Liver (tissue), 3 donors: ENCODE measurements around the gene ANG.

Experiments used
- RAD21 ChIP-seq, 2 donors: IDR thresholded peaks; 2 replicates each; pipeline ENCODE4 v1.6.1; 2016; ENCODE audit warnings: antibody characterized with exemption in 2 of 2, mild to moderate bottlenecking in 2 of 2
- SP1 ChIP-seq: IDR thresholded peaks from 2 replicates; pipeline ENCODE4 v1.6.1; 2018; ENCODE audit warnings: antibody characterized with exemption, mild to moderate bottlenecking
- TAF1 ChIP-seq: conservative IDR thresholded peaks from 2 replicates; pipeline ENCODE4 v1.6.1; 2016; ENCODE audit warnings: antibody characterized with exemption, mild to moderate bottlenecking
- TF ChIP-seq, protein P1 (sequence below): fragments of 150-350 bp; IDR thresholded peaks from 2 replicates; pipeline ENCODE4 v1.5.1; 2017; ENCODE audit warnings: improper control_type of control experiment, low read depth, low read length; ENCODE audit not compliant: missing input control
- TF ChIP-seq, protein P2 (sequence below): IDR thresholded peaks from 2 replicates; pipeline ENCODE4 v1.6.1; 2016; ENCODE audit warnings: antibody characterized with exemption, mild to moderate bottlenecking
- donor health status: healthy.
- donor health status: healthy.

DNA sequence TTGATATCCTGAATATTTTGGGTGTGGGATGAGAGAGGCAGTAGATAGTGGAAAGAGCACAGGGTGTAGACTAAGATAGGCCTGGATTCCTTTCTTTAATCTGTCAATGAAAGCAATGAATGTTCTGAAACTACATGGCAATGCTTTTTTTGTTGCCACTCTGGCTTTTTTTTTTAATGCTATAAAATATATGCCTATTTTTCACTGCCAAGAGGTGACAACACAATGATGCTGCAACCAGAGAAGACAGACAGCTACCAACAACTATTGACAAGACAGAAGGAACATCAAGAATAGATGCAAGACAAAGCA lies 9.4 kb downstream of the ANG start:
- TF ChIP-seq, protein P1, sequence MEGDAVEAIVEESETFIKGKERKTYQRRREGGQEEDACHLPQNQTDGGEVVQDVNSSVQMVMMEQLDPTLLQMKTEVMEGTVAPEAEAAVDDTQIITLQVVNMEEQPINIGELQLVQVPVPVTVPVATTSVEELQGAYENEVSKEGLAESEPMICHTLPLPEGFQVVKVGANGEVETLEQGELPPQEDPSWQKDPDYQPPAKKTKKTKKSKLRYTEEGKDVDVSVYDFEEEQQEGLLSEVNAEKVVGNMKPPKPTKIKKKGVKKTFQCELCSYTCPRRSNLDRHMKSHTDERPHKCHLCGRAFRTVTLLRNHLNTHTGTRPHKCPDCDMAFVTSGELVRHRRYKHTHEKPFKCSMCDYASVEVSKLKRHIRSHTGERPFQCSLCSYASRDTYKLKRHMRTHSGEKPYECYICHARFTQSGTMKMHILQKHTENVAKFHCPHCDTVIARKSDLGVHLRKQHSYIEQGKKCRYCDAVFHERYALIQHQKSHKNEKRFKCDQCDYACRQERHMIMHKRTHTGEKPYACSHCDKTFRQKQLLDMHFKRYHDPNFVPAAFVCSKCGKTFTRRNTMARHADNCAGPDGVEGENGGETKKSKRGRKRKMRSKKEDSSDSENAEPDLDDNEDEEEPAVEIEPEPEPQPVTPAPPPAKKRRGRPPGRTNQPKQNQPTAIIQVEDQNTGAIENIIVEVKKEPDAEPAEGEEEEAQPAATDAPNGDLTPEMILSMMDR = no peak
- TF ChIP-seq TAF1 (no peak), SP1 (no peak), RAD21 (IDR thresholded peaks at IDR 0.05) (no peak)
- TF ChIP-seq, protein P2, sequence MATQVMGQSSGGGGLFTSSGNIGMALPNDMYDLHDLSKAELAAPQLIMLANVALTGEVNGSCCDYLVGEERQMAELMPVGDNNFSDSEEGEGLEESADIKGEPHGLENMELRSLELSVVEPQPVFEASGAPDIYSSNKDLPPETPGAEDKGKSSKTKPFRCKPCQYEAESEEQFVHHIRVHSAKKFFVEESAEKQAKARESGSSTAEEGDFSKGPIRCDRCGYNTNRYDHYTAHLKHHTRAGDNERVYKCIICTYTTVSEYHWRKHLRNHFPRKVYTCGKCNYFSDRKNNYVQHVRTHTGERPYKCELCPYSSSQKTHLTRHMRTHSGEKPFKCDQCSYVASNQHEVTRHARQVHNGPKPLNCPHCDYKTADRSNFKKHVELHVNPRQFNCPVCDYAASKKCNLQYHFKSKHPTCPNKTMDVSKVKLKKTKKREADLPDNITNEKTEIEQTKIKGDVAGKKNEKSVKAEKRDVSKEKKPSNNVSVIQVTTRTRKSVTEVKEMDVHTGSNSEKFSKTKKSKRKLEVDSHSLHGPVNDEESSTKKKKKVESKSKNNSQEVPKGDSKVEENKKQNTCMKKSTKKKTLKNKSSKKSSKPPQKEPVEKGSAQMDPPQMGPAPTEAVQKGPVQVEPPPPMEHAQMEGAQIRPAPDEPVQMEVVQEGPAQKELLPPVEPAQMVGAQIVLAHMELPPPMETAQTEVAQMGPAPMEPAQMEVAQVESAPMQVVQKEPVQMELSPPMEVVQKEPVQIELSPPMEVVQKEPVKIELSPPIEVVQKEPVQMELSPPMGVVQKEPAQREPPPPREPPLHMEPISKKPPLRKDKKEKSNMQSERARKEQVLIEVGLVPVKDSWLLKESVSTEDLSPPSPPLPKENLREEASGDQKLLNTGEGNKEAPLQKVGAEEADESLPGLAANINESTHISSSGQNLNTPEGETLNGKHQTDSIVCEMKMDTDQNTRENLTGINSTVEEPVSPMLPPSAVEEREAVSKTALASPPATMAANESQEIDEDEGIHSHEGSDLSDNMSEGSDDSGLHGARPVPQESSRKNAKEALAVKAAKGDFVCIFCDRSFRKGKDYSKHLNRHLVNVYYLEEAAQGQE = no peak
